GM10248 (cell line): ENCODE measurements around the gene TAF6L.

Experiments
- CTCF ChIA-PET: fragments of 300-600 bp; sonication (Branson Sonifier 250); formaldehyde crosslinking; extraction: SDS; loops from one replicate; lab custom pipeline; 2021; ENCODE audit warnings: antibody characterized with exemption; lab: Yijun Ruan, JAX
- POLR2A ChIA-PET: fragments of 350-650 bp; sonication (Branson Sonifier 250); formaldehyde crosslinking; extraction: SDS; loops from one replicate; lab custom pipeline; 2020; ENCODE audit warnings: antibody characterized with exemption; lab: Yijun Ruan, JAX
- DNase-seq: peaks from one replicate; pipeline ENCODE4 v3.0.0; 2012; ENCODE audit errors: extremely low spot score
- CTCF ChIP-seq: IDR thresholded peaks from 2 replicates; pipeline ENCODE4 v1.5.1; 2012; ENCODE audit warnings: mild to moderate bottlenecking, low read depth; ENCODE audit errors: extremely low read depth, missing control alignments, control extremely low read depth

The TAF6L gene

GRCh38 chr11:62830904-62831519 lies 59.8 kb downstream of the TAF6L start:
- ChIA-PET POLR2A (interaction anchor here (0.7 to 2.4 kb wide), 8 partner anchors 10 to 166 kb away, joined by 4 to 67 read pairs (median 9); partner anchors contain the start of genes C11orf98, CSKMT, NXF1 and TMEM179B), CTCF (interaction anchor here (1.0 to 1.7 kb wide), 2 partner anchors 15 to 44 kb away, joined by 6 read pairs; partner anchors contain the start of gene TMEM179B)
- TF ChIP-seq CTCF: no peak
- peak; percentile 53 for DNase-seq

- peak; percentile 98 for DNase-seq
- no peak for TF ChIP-seq CTCF
- CTCF ChIA-PET: interaction anchor here (0.7 to 2.0 kb wide), 6 partner anchors 7 to 46 kb away, joined by 3 to 8 read pairs (median 4); partner anchors contain the start of gene NXF1
- POLR2A ChIA-PET: interaction anchor here (0.6 to 2.4 kb wide), 23 partner anchors 9 to 1373 kb away, joined by 3 to 67 read pairs (median 6); partner anchors contain the start of genes C11orf98, CSKMT, NXF1 and POLR2G
These were observed 60.5 kb downstream of the TAF6L start, which contains the start of gene STX5 for GRCh38 chr11:62831520-62832335. Gene STX5, minus strand, starts transcription at chr11:62832051. Its CDS starts 808 bp downstream, at chr11:62831243.

GRCh38 chr11:62832336-62833234 lies 61.4 kb downstream of the TAF6L start, which contains the start of gene TEX54:
Gene TEX54, minus strand, starts transcription at chr11:62832841.
- ChIA-PET POLR2A (interaction anchor here (0.6 to 2.4 kb wide), 16 partner anchors 8 to 1372 kb away, joined by 3 to 67 read pairs (median 8); partner anchors contain the start of genes NXF1, POLR2G, TMEM179B and ZBTB3), CTCF (interaction anchor here (0.7 to 2.0 kb wide), 6 partner anchors 8 to 46 kb away, joined by 3 to 8 read pairs (median 4); partner anchors contain the start of gene NXF1)
- no peak for DNase-seq
- no peak for TF ChIP-seq CTCF

- ChIA-PET CTCF (interaction anchor here (0.8 to 0.9 kb wide), 2 partner anchors 9 to 43 kb away, joined by 3 to 4 read pairs; no protein-coding TSS in a partner anchor), POLR2A (no interaction called here)
These were observed 64.1 kb downstream of the TAF6L start for GRCh38 chr11:62835336-62835735.

More at GRCh38 chr11:62835336-62835735, 64.1 kb downstream of the TAF6L start:
- no peak for DNase-seq
- TF ChIP-seq CTCF: no peak
